Measurements from ENCODE around the gene IGFBP5. TPM values are rescaled to one million over a fixed set of nuclear protein-coding genes. Genes with fewer than 3 reads are reported as not detected.

IGFBP5 gene
- total RNA-seq, 1 donor from 2014 or later = 169 TPM

DNA sequence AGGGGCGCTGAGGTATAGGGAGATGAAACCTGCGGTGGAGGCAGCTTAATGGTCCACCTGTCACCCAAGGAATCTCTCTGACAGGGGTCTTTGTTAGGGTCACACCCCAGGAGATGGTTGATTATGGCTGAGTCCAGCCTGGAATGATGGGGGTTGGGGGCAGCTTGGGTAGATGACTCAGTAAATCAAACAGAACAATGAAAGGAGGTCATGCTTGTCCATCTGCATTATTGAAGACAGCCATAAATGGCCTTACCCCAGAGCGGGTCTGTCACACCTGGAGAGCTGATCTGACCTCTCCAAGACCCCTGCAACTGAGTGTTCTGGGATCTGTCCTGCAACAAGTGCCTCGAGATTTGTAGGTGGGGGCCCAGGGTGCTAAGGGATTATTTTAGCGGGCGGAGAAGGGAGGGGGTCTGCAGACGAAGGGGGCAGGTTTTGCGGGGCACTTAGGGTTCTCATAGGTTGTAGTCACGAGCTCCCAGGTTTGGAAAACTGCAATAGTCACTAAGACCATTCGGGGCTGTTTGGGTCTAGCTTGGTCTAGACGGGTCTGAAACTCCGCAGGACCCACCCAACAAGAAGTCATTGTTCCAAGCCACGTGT lies 62.9 kb downstream of the IGFBP5 start:
- no peak for ATAC-seq
- Histone ChIP-seq H3K4me1 (peaks cover 21% of the 10 kb centered on the region), H3K27ac (no peak overlapping the region), H3K9me3 (no peaks in the 10 kb centered on the region), H3K36me3 (no peaks in the 10 kb centered on the region), H3K4me3 (no peak overlapping the region), H3K27me3 (peaks cover 21% of the 10 kb centered on the region)
- no peak for DNase-seq
- TF ChIP-seq, protein P1, sequence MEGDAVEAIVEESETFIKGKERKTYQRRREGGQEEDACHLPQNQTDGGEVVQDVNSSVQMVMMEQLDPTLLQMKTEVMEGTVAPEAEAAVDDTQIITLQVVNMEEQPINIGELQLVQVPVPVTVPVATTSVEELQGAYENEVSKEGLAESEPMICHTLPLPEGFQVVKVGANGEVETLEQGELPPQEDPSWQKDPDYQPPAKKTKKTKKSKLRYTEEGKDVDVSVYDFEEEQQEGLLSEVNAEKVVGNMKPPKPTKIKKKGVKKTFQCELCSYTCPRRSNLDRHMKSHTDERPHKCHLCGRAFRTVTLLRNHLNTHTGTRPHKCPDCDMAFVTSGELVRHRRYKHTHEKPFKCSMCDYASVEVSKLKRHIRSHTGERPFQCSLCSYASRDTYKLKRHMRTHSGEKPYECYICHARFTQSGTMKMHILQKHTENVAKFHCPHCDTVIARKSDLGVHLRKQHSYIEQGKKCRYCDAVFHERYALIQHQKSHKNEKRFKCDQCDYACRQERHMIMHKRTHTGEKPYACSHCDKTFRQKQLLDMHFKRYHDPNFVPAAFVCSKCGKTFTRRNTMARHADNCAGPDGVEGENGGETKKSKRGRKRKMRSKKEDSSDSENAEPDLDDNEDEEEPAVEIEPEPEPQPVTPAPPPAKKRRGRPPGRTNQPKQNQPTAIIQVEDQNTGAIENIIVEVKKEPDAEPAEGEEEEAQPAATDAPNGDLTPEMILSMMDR (IDR thresholded peaks at IDR 0.05) = no peak
- intact Hi-C loops (cut with DNase I) = no loop called here

DNA sequence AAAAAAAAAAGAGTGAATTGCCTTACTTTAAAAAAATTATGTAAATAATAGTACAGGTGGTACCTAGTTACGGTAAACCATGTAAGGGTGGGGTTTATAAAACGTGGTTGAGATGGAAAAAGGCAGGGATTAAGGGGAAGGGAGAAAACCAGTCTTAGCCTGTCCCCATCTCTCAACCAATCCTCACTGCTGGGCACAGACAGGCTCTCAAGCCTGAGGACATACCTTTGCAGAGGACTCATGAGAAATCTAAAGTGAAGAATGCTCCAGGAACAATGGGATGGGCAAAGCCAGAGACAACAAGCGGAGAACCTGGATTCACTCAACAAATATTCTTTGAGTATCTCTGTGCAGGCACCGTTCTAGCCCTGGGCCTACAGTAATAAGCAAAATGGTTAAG lies 65.6 kb downstream of the IGFBP5 start:
- intact Hi-C loops (cut with DNase I) = no loop called here
- no peak for DNase-seq
- no peak for ATAC-seq
- no peak overlapping the region for H3K27ac ChIP-seq
- H3K4me1 ChIP-seq = peaks cover 12% of the 10 kb centered on the region
- H3K36me3 ChIP-seq = no peaks in the 10 kb centered on the region
- no peak overlapping the region for H3K4me3 ChIP-seq
- peaks cover 11% of the 10 kb centered on the region for H3K27me3 ChIP-seq
- TF ChIP-seq, protein P1 (IDR thresholded peaks at IDR 0.05) = no peak
- no peaks in the 10 kb centered on the region for H3K9me3 ChIP-seq

DNA sequence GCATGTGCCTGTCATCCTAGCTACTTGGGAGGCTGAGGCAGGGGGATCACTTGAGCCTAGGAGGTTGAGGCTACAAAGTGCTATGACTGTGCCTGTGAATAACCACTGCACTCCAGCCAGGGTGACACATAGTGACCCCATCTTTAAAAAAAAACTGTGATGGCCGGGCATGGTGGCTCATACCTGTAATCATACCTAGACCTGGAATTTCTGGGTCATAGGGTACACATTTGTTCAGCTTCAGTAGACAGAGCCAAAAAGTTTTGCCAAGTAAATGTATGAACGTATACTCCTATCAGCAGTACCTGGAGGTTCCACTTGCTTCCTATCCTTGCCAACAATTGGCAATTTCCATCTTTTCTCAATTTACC lies 68.5 kb downstream of the IGFBP5 start:
- H3K9me3 ChIP-seq = no peaks in the 10 kb centered on the region
- TF ChIP-seq, protein P1 (IDR thresholded peaks at IDR 0.05) = no peak
- H3K4me3 ChIP-seq = no peak overlapping the region
- ATAC-seq = no peak
- no peaks in the 10 kb centered on the region for H3K4me1 ChIP-seq
- intact Hi-C loops (cut with DNase I) = no loop called here
- H3K36me3 ChIP-seq = no peaks in the 10 kb centered on the region
- no peak for DNase-seq
- no peaks in the 10 kb centered on the region for H3K27me3 ChIP-seq
- H3K27ac ChIP-seq = no peak overlapping the region

DNA sequence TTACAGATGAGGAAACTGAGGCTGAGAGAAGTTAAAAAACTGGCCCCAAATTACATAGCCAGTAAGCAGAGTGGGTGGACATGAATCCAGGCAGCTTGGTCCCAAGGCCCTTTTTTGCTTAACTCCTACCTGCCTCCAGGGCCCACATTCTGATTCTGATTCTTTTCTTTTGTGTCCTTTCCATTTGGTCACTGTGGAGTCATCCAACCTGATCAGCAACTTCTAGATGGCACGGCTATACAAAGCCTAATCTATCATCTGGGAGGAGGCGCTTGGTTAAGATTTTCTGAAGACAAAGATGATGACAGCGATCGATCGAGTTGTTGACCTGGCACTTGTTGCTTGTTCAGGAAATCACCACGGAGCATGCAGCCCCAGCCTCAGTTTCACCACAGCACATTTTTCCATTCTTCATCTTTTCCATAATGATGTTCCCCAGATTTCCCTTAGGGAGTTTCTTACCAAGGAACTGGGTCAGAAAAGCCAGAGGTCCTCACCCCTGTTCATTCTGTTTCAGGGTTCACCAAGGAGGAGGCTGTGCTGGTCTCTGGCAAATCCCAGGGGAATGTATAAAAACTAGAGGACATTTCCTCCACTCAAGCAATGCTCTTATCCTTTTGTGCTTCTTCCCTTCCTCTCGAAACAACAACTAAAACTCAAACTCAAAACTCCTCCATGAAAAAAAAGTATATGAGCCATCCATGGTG lies 69.0 kb downstream of the IGFBP5 start:
- intact Hi-C loops (cut with DNase I) = no loop called here
- no peaks in the 10 kb centered on the region for H3K9me3 ChIP-seq

DNA sequence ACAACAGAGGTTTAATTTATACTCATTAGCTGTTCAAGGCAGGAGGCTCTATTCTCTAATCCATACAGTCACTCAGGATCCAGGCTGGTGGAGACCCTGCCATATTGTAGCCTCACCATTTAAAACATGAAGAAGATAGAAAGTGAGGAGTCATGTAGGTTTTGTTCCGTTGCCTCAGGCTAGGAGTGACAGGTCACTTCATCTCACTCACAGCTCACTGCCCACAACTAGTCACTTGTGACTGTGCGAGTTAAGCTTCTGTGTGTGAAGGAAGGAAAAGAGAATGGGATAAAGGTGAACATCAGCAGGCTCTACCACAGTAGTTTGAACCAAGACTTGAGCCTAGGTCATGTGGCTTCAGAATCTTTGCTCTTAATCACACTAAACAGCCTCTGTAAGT lies 71.1 kb downstream of the IGFBP5 start:
- no peak overlapping the region for H3K27ac ChIP-seq
- no peak overlapping the region for H3K4me3 ChIP-seq
- H3K27me3 ChIP-seq = no peaks in the 10 kb centered on the region
- H3K4me1 ChIP-seq = no peaks in the 10 kb centered on the region
- no peak for DNase-seq
- no peaks in the 10 kb centered on the region for H3K9me3 ChIP-seq
- H3K36me3 ChIP-seq = no peaks in the 10 kb centered on the region
- ATAC-seq = no peak
- TF ChIP-seq, protein P1 (IDR thresholded peaks at IDR 0.05) = no peak
- intact Hi-C loops (cut with DNase I) = no loop called here

More for the DNA sequence above, 69.0 kb downstream of the IGFBP5 start:
- H3K27ac ChIP-seq = no peak overlapping the region
- no peaks in the 10 kb centered on the region for H3K27me3 ChIP-seq
- no peak for ATAC-seq
- no peak overlapping the region for H3K4me3 ChIP-seq
- H3K4me1 ChIP-seq = no peaks in the 10 kb centered on the region
- DNase-seq = no peak
- TF ChIP-seq, protein P1 (IDR thresholded peaks at IDR 0.05) = no peak
- no peaks in the 10 kb centered on the region for H3K36me3 ChIP-seq
